GM12873 (cell line): Measurements from ENCODE around the gene KBTBD3.

Experiments
- TF ChIP-seq, protein P1 (sequence below): IDR thresholded peaks from 2 replicates; pipeline ENCODE4 v1.5.1; 2012; ENCODE audit warnings: low read depth, mild to moderate bottlenecking, moderate library complexity, low read length, control low read depth; ENCODE audit not compliant: insufficient read depth; ENCODE audit errors: missing control alignments

The KBTBD3 gene

DNA sequence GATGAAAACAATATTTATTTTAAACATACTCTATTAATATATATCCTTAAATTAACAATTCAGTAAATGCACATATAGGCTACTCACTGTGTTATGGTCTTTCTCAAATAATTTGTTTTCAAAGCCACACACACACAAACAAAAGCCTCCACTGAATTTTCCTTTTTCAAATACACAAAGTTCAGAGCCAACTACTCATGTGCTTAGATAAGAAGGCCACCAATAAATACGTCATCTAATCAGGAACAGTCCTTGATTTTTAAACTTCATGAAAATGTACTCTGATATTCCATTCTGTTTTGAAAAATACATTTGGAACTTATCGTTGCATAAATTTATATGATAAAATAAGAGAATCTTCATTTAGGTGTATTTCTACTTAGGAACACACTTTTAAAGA lies 26.0 kb downstream of the KBTBD3 start:
- TF ChIP-seq, protein P1, sequence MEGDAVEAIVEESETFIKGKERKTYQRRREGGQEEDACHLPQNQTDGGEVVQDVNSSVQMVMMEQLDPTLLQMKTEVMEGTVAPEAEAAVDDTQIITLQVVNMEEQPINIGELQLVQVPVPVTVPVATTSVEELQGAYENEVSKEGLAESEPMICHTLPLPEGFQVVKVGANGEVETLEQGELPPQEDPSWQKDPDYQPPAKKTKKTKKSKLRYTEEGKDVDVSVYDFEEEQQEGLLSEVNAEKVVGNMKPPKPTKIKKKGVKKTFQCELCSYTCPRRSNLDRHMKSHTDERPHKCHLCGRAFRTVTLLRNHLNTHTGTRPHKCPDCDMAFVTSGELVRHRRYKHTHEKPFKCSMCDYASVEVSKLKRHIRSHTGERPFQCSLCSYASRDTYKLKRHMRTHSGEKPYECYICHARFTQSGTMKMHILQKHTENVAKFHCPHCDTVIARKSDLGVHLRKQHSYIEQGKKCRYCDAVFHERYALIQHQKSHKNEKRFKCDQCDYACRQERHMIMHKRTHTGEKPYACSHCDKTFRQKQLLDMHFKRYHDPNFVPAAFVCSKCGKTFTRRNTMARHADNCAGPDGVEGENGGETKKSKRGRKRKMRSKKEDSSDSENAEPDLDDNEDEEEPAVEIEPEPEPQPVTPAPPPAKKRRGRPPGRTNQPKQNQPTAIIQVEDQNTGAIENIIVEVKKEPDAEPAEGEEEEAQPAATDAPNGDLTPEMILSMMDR: no peak

DNA sequence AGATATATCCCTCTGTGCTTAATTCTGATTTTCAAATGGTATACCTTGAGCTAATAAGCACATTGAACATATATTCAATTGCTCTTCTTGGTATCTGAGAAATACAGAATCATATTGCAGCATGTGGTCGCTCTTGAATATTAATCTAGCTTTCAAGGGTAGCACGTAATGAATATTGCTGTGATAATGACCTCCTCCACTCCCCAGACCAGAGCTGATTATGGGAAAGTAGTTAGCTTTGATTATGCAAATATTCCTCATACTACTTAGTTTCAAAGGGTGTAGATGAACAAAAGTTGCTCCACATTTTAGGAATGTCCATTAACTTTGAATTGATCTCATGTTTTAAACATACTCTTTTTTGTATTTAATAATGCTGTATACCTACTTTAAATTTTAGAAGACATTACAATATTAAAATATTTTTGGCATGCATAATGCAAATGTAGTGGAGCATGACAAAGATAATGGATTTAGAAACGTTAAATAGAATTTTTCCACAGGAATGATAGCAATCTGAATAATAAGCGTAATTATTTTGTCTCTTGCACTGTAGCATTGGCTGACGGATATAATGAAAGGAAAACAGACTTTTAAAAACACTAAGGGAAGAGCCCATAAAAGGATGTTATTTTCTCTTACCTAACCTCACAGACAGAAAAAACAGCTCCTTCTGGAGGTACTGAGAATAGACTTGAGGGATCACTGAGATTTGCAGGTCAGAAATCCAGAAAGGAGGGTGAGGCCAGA lies 27.2 kb downstream of the KBTBD3 start:
- TF ChIP-seq, protein P1: no peak

DNA sequence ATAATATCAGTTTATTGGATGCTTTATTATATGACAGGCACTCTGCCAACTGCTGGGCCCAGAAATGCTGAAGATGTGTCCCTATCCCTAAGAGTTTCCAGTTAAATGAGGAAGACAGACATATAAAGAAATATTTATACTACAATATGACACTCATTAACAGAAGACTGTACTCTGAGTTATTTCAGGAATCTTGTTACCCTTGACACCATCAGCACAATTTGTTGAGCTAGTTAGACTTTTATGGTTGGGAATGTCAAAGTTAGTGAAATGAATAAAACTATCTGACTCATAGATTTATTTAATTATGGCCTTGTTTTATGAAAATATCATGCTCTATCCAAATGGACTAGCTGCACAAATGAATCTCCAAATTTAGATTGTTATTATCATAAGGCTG lies 29.5 kb downstream of the KBTBD3 start:
- TF ChIP-seq, protein P1: no peak

DNA sequence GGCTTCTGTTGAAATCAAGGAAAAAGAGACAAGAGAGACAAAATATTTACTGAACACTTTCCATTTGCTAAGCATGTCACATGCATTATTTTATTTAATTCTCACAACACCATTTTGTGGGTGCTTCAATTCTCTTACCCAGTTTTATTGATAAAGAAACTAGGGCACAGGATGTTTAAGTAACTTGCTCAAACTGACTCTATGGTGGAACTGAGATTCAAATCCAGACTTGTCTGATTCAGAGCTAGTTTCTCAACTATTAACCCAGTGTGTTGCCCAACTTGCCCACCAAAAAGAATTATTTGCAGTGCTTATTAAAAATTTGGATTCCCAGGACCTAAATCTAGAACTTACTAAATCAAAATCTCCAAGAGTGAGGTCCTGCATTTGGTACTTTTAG lies 33.6 kb downstream of the KBTBD3 start:
- TF ChIP-seq, protein P1: no peak

DNA sequence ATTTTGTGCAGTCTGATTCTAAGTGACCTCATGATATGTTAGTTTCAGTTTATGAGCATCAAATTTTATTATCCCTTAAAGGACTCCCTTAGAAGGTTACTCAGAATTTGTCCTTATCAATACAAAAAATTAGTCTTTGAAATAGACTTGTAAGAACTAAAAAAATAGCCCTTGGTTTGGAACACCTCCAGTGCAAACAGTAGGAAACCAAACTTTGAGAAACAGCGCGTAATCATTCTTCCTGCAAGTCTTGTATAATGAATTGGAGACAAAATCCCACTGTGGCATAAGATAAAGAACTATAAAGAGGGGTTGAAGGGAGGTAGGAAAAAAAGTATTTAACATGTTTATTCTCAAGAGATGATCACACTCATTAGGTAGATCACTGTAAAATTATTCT lies 44.3 kb downstream of the KBTBD3 start:
- TF ChIP-seq, protein P1: no peak

DNA sequence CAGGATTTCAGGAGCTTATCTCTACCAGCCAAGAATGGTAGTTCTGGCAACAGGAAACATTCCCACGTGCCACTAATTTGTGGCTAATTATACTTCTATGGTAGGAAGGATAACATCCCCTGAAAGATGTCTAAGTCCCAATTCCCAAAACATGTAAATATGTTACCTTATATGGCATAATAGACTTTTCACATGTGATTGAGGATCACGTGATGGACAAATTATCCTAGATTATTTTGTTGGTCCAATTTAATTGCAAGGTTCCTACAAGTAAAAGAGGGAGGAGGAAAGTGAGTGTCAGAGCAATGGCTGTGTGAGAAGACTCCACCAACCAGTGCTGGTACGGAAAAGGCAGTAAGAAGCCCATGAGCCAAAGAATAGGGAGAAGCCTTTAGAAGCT lies 45.2 kb downstream of the KBTBD3 start:
- TF ChIP-seq, protein P1: no peak

DNA sequence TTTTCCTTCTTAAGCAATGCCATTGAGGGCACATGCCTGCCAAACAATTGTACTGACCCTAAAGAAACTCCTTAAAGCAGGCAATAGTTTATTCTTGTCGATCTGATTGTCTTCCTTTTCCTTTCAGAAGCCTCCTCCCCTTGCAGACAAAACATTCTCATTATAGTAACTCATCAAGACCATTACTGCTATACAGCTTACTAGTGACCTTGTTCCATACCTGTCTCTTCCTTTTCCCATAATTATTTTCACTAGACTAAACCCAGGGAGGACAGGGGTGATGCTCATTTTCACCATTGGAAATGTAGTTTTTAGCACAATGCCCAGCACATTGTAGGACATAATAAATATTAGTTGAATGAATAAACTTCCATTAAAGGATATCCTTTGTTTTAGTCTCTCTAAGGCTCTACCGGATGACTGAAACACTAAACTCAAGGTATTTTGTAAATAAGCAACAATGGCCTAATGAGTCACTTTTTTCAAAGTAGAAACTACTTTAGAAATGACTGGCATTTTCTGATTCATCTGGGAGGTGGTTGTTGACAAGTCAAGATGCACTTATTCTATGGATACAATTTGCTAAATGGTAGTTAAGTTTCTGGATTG lies 45.8 kb downstream of the KBTBD3 start:
- TF ChIP-seq, protein P1: no peak
